SK-N-SH treated with all-trans-retinoic acid at 6 μM for 48 hours (cell line): ENCODE data around the gene CA5A.

Source experiments
- CREB5 ChIP-seq: fragments of 250-450 bp; sonication (Bioruptor Pico); IDR thresholded peaks from 2 replicates; pipeline ENCODE4 v1.5.1; 2020; ENCODE audit warnings: low read depth, mild to moderate bottlenecking, moderate library complexity
- CSRNP3 ChIP-seq: fragments of 250-450 bp; sonication (Bioruptor Pico); IDR thresholded peaks from 2 replicates; pipeline ENCODE4 v1.5.1; 2021; ENCODE audit warnings: mild to moderate bottlenecking, moderate library complexity
- OSR1 ChIP-seq: fragments of 250-450 bp; sonication (Bioruptor Pico); IDR thresholded peaks from 2 replicates; pipeline ENCODE4 v1.8.0; 2022; ENCODE audit warnings: moderate library complexity, mild to moderate bottlenecking, inconsistent platforms
- PATZ1 ChIP-seq: fragments of 250-450 bp; sonication (Bioruptor Pico); IDR thresholded peaks from 2 replicates; pipeline ENCODE4 v1.8.0; 2020; ENCODE audit warnings: mild to moderate bottlenecking, moderate library complexity, borderline replicate concordance
- RARB ChIP-seq: fragments of 250-450 bp; sonication (Bioruptor Pico); IDR thresholded peaks from 2 replicates; pipeline ENCODE4 v1.8.0; 2021; ENCODE audit warnings: mild to moderate bottlenecking, moderate library complexity
- ZC3H10 ChIP-seq: fragments of 250-450 bp; sonication (Bioruptor Pico); IDR thresholded peaks from 2 replicates; pipeline ENCODE4 v1.5.1; 2021; ENCODE audit warnings: mild to moderate bottlenecking, moderate library complexity
- ZFP3 ChIP-seq: fragments of 250-450 bp; sonication (Bioruptor Pico); IDR thresholded peaks from 2 replicates; pipeline ENCODE4 v1.5.0; 2020; ENCODE audit warnings: mild to moderate bottlenecking, moderate library complexity

- TF ChIP-seq CSRNP3 (CRISPR knock-in tag): no peak
- no peak for TF ChIP-seq CREB5 (CRISPR knock-in tag)
- no peak for TF ChIP-seq PATZ1 (CRISPR knock-in tag)
- TF ChIP-seq RARB (CRISPR knock-in tag): no peak
- no peak for TF ChIP-seq ZC3H10 (CRISPR knock-in tag)
- no peak for TF ChIP-seq ZFP3 (CRISPR knock-in tag)
- TF ChIP-seq OSR1 (CRISPR knock-in tag): no peak
Observed at GRCh38 chr16:87976665-87977064, 40.3 kb upstream of the CA5A start.
